ENCODE measurements around the gene DLG1. TPM values are rescaled to one million over a fixed set of nuclear protein-coding genes. Genes with fewer than 3 reads are reported as not detected.

The DLG1 gene
- total and polyA plus RNA-seq, 2 experiments from 2014 or later = 54.8 to 128 TPM

- 95% methylated on average over 6 of the region's 6 CpGs for WGBS (ENCODE audit: low lambda C conversion rate, missing lambda C conversion rate)
- DNase-seq (ENCODE audit: low spot score) = no peak
Observed at GRCh38 chr3:197041875-197042488, 256.4 kb downstream of the DLG1 start.

GRCh38 chr3:197040658-197041057 is 257.8 kb downstream of the DLG1 start:
- H3K4me2 ChIP-seq = no peak overlapping the region
- no peaks in the 10 kb centered on the region for H3K36me3 ChIP-seq (replicated peaks; ENCODE audit: insufficient read depth, low read depth)
- no peak for DNase-seq (ENCODE audit: low spot score)
- H4K20me1 ChIP-seq (ENCODE audit: insufficient read depth, poor library complexity, severe bottlenecking) = no peaks in the 10 kb centered on the region
- H3K4me3 ChIP-seq = no peak overlapping the region
- TF ChIP-seq CTCF (IDR thresholded peaks at IDR 0.05; ENCODE audit: poor library complexity) = no peak
- no peak for TF ChIP-seq EZH2phosphoT487 (IDR thresholded peaks at IDR 0.05; ENCODE audit: low read depth, severe bottlenecking, unreplicated experiment)
- no peak for TF ChIP-seq EZH2 (IDR thresholded peaks at IDR 0.05; ENCODE audit: borderline replicate concordance)
- WGBS (ENCODE audit: low lambda C conversion rate, missing lambda C conversion rate) = 76% methylated on average over 4 of the region's 4 CpGs
- no peaks in the 10 kb centered on the region for H3K4me1 ChIP-seq (ENCODE audit: insufficient read depth)
- no peaks in the 10 kb centered on the region for H3K27me3 ChIP-seq
- no peaks in the 10 kb centered on the region for H3K9me2 ChIP-seq (replicated peaks; ENCODE audit: insufficient read depth)
- H3K9me3 ChIP-seq (ENCODE audit: low read depth) = no peaks in the 10 kb centered on the region
- no peak overlapping the region for H2AFZ ChIP-seq
- no peaks in the 10 kb centered on the region for H3K79me2 ChIP-seq
- H3K27ac ChIP-seq = no peak overlapping the region

More at GRCh38 chr3:197041875-197042488, 256.4 kb downstream of the DLG1 start:
- Histone ChIP-seq H3K4me3 (no peak overlapping the region), H4K20me1 (ENCODE audit: insufficient read depth, poor library complexity, severe bottlenecking) (no peaks in the 10 kb centered on the region), H3K9me2 (replicated peaks; ENCODE audit: insufficient read depth) (no peaks in the 10 kb centered on the region), H3K27me3 (no peaks in the 10 kb centered on the region), H3K4me1 (ENCODE audit: insufficient read depth) (no peaks in the 10 kb centered on the region), H3K79me2 (no peaks in the 10 kb centered on the region), H3K27ac (no peak overlapping the region), H3K36me3 (replicated peaks; ENCODE audit: insufficient read depth, low read depth) (no peaks in the 10 kb centered on the region), H2AFZ (no peak overlapping the region), H3K9me3 (ENCODE audit: low read depth) (no peaks in the 10 kb centered on the region), H3K4me2 (no peak overlapping the region)
- TF ChIP-seq EZH2phosphoT487 (IDR thresholded peaks at IDR 0.05; ENCODE audit: low read depth, severe bottlenecking, unreplicated experiment) = no peak
- TF ChIP-seq CTCF (IDR thresholded peaks at IDR 0.05; ENCODE audit: poor library complexity) = no peak
- TF ChIP-seq EZH2 (IDR thresholded peaks at IDR 0.05; ENCODE audit: borderline replicate concordance) = no peak

- no peak overlapping the region for H3K4me2 ChIP-seq
- no peaks in the 10 kb centered on the region for H4K20me1 ChIP-seq (ENCODE audit: insufficient read depth, poor library complexity, severe bottlenecking)
- no peaks in the 10 kb centered on the region for H3K4me1 ChIP-seq (ENCODE audit: insufficient read depth)
- no peaks in the 10 kb centered on the region for H3K79me2 ChIP-seq
- no peaks in the 10 kb centered on the region for H3K9me3 ChIP-seq (ENCODE audit: low read depth)
- no peaks in the 10 kb centered on the region for H3K27me3 ChIP-seq
- H2AFZ ChIP-seq = no peak overlapping the region
- DNase-seq (ENCODE audit: low spot score) = no peak
- H3K36me3 ChIP-seq (replicated peaks; ENCODE audit: insufficient read depth, low read depth) = no peaks in the 10 kb centered on the region
- no peak overlapping the region for H3K27ac ChIP-seq
- H3K4me3 ChIP-seq = no peak overlapping the region
- no peaks in the 10 kb centered on the region for H3K9me2 ChIP-seq (replicated peaks; ENCODE audit: insufficient read depth)
- WGBS (ENCODE audit: low lambda C conversion rate, missing lambda C conversion rate) = 90% methylated on average over 14 of the region's 14 CpGs
- TF ChIP-seq EZH2phosphoT487 (IDR thresholded peaks at IDR 0.05; ENCODE audit: low read depth, severe bottlenecking, unreplicated experiment) (no peak), EZH2 (IDR thresholded peaks at IDR 0.05; ENCODE audit: borderline replicate concordance) (no peak), CTCF (IDR thresholded peaks at IDR 0.05; ENCODE audit: poor library complexity) (no peak)
Observed at GRCh38 chr3:197038679-197039462, 259.5 kb downstream of the DLG1 start.
